DND-41 (cell line): ENCODE measurements around the gene MXD4.

Source experiments
- ATAC-seq: fragments of 200-7000 bp; cut with Tn5 transposase; 3 replicates; pipeline ENCODE4 v1.9.1; 2021; ENCODE audit warnings: low read depth; ENCODE audit not compliant: insufficient read depth
- DNase-seq: peaks from one replicate; pipeline ENCODE4 v3.0.0-alpha.2; 2020
- H2AFZ ChIP-seq: 2 replicates; pipeline ENCODE4 v1.6.0; 2012; ENCODE audit warnings: low read depth, low read length
- H3K27ac ChIP-seq: 2 replicates; pipeline ENCODE4 v1.5.1; 2012; ENCODE audit warnings: low read length, inconsistent platforms
- H3K27me3 ChIP-seq: fragments of 200-600 bp; sonication (generic); 2 replicates; pipeline ENCODE4 v1.6.0; 2012; ENCODE audit warnings: low read length, mild to moderate bottlenecking, inconsistent platforms; ENCODE audit not compliant: insufficient read depth, poor library complexity
- H3K36me3 ChIP-seq: 2 replicates; pipeline ENCODE4 v1.5.1; 2012; ENCODE audit warnings: low read length, inconsistent platforms; ENCODE audit not compliant: insufficient read depth
- H3K4me1 ChIP-seq: 2 replicates; pipeline ENCODE4 v1.5.1; 2012; ENCODE audit warnings: mild to moderate bottlenecking, low read length; ENCODE audit not compliant: insufficient read depth
- H3K4me2 ChIP-seq: 2 replicates; pipeline ENCODE4 v1.6.0; 2012; ENCODE audit warnings: mild to moderate bottlenecking, moderate library complexity, low read length, inconsistent platforms; ENCODE audit not compliant: insufficient read depth
- H3K4me3 ChIP-seq, 2 experiments: fragments of 200-600 bp in 1 of 2; shearing (Covaris generic) in 1 of 2; 2 replicates each; pipeline ENCODE4 v1.5.1; 2012 to 2016; ENCODE audit warnings: inconsistent platforms in 2 of 2, low read length in 2 of 2, mild to moderate bottlenecking in 2 of 2, low read depth in 1 of 2, moderate library complexity in 1 of 2
- H3K79me2 ChIP-seq: 2 replicates; pipeline ENCODE4 v1.6.0; 2012; ENCODE audit warnings: low read length, inconsistent platforms; ENCODE audit not compliant: insufficient read depth
- H3K9ac ChIP-seq: 2 replicates; pipeline ENCODE4 v1.6.0; 2012; ENCODE audit warnings: low read depth, mild to moderate bottlenecking, inconsistent platforms, low read length, moderate library complexity
- H3K9me3 ChIP-seq: 2 replicates; pipeline ENCODE4 v1.5.1; 2012; ENCODE audit warnings: low read length, moderate library complexity, mild to moderate bottlenecking, inconsistent platforms; ENCODE audit not compliant: insufficient read depth, severe bottlenecking
- H4K20me1 ChIP-seq: 2 replicates; pipeline ENCODE4 v1.6.0; 2012; ENCODE audit warnings: low read length; ENCODE audit not compliant: insufficient read depth
- EZH2 ChIP-seq: IDR thresholded peaks from 3 replicates; pipeline ENCODE4 v1.6.1; 2012; ENCODE audit warnings: borderline replicate concordance, low read depth, mild to moderate bottlenecking, moderate library complexity, low read length, inconsistent platforms; ENCODE audit not compliant: severe bottlenecking
- TF ChIP-seq, protein P1 (sequence below): IDR thresholded peaks from 2 replicates; pipeline ENCODE4 v1.5.1; 2012; ENCODE audit warnings: borderline replicate concordance, low read length, moderate library complexity, mild to moderate bottlenecking; ENCODE audit not compliant: poor library complexity, severe bottlenecking; ENCODE audit errors: extremely low read depth

Gene MXD4

DNA sequence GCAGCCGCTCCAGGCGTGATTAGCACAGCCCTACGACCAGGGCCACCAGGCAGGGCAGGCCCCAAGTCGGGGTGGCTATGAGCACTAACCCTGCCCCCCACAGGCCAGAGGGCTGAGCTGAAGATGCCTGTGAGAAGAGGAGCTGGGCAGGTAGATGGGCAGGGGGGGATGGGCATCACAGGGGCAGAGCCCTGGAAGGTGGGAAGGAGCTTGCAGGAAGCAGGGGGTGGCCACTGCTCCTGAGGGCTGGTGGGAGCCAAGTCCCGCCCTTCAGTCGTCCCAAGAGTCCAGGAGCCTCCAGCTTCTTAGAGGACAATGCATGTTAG, 7.3 kb upstream of the MXD4 start:
- Histone ChIP-seq H3K27me3 (no peaks in the 10 kb centered on the region), H3K36me3 (no peaks in the 10 kb centered on the region), H3K9me3 (no peaks in the 10 kb centered on the region), H3K4me1 (no peaks in the 10 kb centered on the region), H3K27ac (no peak overlapping the region), H3K79me2 (no peaks in the 10 kb centered on the region), H2AFZ (no peak overlapping the region), H3K9ac (no peak overlapping the region), H4K20me1 (no peaks in the 10 kb centered on the region), H3K4me3 (no peak overlapping the region), H3K4me2 (no peak overlapping the region)
- ATAC-seq (no peak), DNase-seq (no peak)
- TF ChIP-seq EZH2 = no peak
- TF ChIP-seq, protein P1, sequence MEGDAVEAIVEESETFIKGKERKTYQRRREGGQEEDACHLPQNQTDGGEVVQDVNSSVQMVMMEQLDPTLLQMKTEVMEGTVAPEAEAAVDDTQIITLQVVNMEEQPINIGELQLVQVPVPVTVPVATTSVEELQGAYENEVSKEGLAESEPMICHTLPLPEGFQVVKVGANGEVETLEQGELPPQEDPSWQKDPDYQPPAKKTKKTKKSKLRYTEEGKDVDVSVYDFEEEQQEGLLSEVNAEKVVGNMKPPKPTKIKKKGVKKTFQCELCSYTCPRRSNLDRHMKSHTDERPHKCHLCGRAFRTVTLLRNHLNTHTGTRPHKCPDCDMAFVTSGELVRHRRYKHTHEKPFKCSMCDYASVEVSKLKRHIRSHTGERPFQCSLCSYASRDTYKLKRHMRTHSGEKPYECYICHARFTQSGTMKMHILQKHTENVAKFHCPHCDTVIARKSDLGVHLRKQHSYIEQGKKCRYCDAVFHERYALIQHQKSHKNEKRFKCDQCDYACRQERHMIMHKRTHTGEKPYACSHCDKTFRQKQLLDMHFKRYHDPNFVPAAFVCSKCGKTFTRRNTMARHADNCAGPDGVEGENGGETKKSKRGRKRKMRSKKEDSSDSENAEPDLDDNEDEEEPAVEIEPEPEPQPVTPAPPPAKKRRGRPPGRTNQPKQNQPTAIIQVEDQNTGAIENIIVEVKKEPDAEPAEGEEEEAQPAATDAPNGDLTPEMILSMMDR = no peak

- Histone ChIP-seq H3K27ac (no peak overlapping the region), H3K9ac (no peak overlapping the region), H3K4me1 (0 out of 2 replicates have a peak, but pooled peaks cover 4% of the 10 kb centered on the region), H4K20me1 (no peaks in the 10 kb centered on the region), H3K4me2 (no peak overlapping the region), H3K9me3 (no peaks in the 10 kb centered on the region), H2AFZ (no peak overlapping the region), H3K36me3 (no peaks in the 10 kb centered on the region), H3K27me3 (no peaks in the 10 kb centered on the region), H3K79me2 (no peaks in the 10 kb centered on the region), H3K4me3 (no peak overlapping the region)
- no peak for DNase-seq
- no peak for ATAC-seq
- TF ChIP-seq, protein P1 = no peak
- no peak for TF ChIP-seq EZH2
These were observed 6.7 kb upstream of the MXD4 start for GRCh38 chr4:2268357-2269205.

GRCh38 chr4:2267841-2268240, 5.9 kb upstream of the MXD4 start:
- Histone ChIP-seq H3K36me3 (no peaks in the 10 kb centered on the region), H3K4me1 (peaks cover 11% of the 10 kb centered on the region), H4K20me1 (no peaks in the 10 kb centered on the region), H3K27ac (no peak overlapping the region), H3K9ac (no peak overlapping the region), H3K79me2 (no peaks in the 10 kb centered on the region), H3K9me3 (no peaks in the 10 kb centered on the region), H2AFZ (no peak overlapping the region), H3K4me3 (no peak overlapping the region), H3K27me3 (no peaks in the 10 kb centered on the region), H3K4me2 (no peak overlapping the region)
- TF ChIP-seq, protein P1 = no peak
- DNase-seq (no peak), ATAC-seq (no peak)
